Kidney epithelial cell (primary cell): ENCODE results near the gene IRAK4. TPM values are rescaled to one million over a fixed set of nuclear protein-coding genes. Genes with fewer than 3 reads are reported as not detected.

Experiments
- DNase-seq: peaks from one replicate; pipeline ENCODE4 v3.0.0-alpha.2; 2010; ENCODE audit warnings: low read depth
- H3K27me3 ChIP-seq: 2 replicates; pipeline ENCODE4 v1.6.0; 2011; ENCODE audit warnings: low read length; ENCODE audit not compliant: control insufficient read depth, insufficient read depth
- H3K36me3 ChIP-seq: 2 replicates; pipeline ENCODE4 v1.5.1; 2011; ENCODE audit warnings: low read length; ENCODE audit not compliant: control insufficient read depth, insufficient read depth
- H3K4me3 ChIP-seq: 2 replicates; pipeline ENCODE4 v1.5.1; 2011; ENCODE audit warnings: low read depth, mild to moderate bottlenecking, control low read depth, low read length
- CTCF ChIP-seq: IDR thresholded peaks from 2 replicates; pipeline ENCODE4 v1.5.1; 2011; ENCODE audit warnings: mild to moderate bottlenecking, moderate library complexity, low read length, control low read depth, inconsistent platforms; ENCODE audit not compliant: insufficient read depth, poor library complexity, severe bottlenecking
- total RNA-seq: library from RNA; depleted of rRNA; stranded (reverse); fragments of >200 nt; gene quantifications from 2 replicates; pipeline ENCODE4 v1.2.3, GENCODE V29; 2015

The IRAK4 gene
- total RNA-seq, 1 donor from 2014 or later = 17.7 TPM

- Histone ChIP-seq H3K4me3 (no peak overlapping the region), H3K36me3 (no peaks in the 10 kb centered on the region), H3K27me3 (no peaks in the 10 kb centered on the region)
- no peak for DNase-seq
- no peak for TF ChIP-seq CTCF
Measured at GRCh38 chr12:43832463-43833168, 73.9 kb downstream of the IRAK4 start.

GRCh38 chr12:43835264-43835655 lies 76.5 kb downstream of the IRAK4 start:
- no peak for TF ChIP-seq CTCF
- Histone ChIP-seq H3K4me3 (peak overlapping the region; percentile 40), H3K36me3 (no peaks in the 10 kb centered on the region), H3K27me3 (no peaks in the 10 kb centered on the region)
- no peak for DNase-seq

- no peak for DNase-seq
- Histone ChIP-seq H3K36me3 (no peaks in the 10 kb centered on the region), H3K4me3 (peak within 1 kb of the TSS; percentile 40), H3K27me3 (no peaks in the 10 kb centered on the region)
- no peak for TF ChIP-seq CTCF
Measured at GRCh38 chr12:43835656-43836474, 77.1 kb downstream of the IRAK4 start, which contains the start of gene TMEM117. Gene TMEM117 (plus strand): TSS chr12:43836081.

- H3K36me3 ChIP-seq = no peaks in the 10 kb centered on the region
- no peak for TF ChIP-seq CTCF
- no peaks in the 10 kb centered on the region for H3K27me3 ChIP-seq
- peak overlapping the region; percentile 40 for H3K4me3 ChIP-seq
- DNase-seq = no peak
Measured at GRCh38 chr12:43836475-43836989, 77.8 kb downstream of the IRAK4 start.

Other genes starting within 250 kb of the IRAK4 start
- gene ADAMTS20, start 206.7 kb upstream of the IRAK4 start, total RNA-seq = 0.33 TPM in 1 of 2 replicates, not detected in the other
- 8.7 and 14.9 TPM in 2 replicates for gene PUS7L, start 161 bp upstream of the IRAK4 start, total RNA-seq
- gene TWF1, start 47.4 kb downstream of the IRAK4 start, total RNA-seq = 132 and 137 TPM in 2 replicates
- 3.5 and 12.4 TPM in 2 replicates for gene TMEM117, start 77.1 kb downstream of the IRAK4 start, total RNA-seq